ENCODE results near the gene MYBPC3.
"Not testable (repeated sequence)": the region's sequence is repeated elsewhere in the genome, so short reads cannot be mapped to it uniquely, and the experiment has no call there.

The MYBPC3 gene

GRCh38 chr11:47336595-47336994 is 15.9 kb downstream of the MYBPC3 start:
- no peak for DNase-seq

DNA sequence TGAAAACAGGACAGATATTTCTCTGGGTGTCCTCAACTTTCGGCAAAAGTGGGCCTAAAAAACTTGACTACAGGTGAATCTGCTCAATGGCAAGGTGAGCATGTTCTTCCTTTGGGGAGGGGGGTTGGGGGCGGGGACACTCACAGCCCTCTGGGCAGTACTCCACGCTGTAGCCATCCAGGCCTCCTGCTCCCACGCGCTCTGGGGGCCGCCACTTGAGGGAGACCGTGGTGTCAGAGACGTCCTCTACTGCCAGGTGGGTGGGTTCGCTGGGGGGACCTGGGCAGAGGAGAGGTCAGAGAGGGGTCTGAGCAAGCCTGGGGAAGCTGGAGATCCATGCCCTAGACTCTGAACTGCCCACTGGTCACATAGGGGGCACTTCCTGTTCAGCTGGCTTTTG is 16.8 kb downstream of the MYBPC3 start:
- no peak for DNase-seq

DNA sequence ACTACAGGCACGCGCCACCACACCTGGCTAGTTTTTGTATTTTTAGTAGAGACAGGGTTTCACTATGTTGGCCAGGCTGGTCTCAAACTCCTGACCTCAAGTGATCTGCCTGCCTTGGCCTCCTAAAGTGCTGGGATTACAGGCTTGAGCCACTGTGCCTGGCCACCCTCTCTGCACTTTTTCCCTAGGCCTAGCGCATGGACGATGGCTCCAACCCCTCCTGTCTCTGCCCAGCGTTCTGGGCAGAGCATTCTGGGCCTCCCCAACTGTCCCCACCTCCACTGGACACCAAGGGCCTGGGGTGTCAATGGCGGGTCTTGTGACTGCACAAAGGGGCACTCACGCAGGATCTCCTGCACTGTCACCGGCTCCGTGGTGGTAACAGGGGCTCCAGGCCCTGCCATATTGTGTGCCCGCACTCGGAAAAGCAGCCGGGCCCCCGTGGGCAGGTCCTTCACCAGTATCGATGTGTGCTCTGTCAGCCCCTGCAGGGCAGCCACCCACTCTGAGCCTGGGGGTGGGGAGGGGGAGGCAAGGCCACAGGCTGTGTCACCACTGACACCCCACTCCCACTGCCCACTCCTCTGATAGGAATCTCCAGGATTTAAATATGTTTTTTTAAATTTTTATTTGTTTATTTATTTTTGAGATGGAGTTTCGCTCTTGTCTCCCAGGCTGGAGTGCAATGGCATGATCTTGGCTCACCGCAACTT is 17.6 kb downstream of the MYBPC3 start:
- not testable (repeated sequence) for DNase-seq

GRCh38 chr11:47333886-47334443 is 18.5 kb downstream of the MYBPC3 start:
- no peak for DNase-seq

- no peak for DNase-seq
These were observed 19.0 kb downstream of the MYBPC3 start for GRCh38 chr11:47333526-47333845.

DNA sequence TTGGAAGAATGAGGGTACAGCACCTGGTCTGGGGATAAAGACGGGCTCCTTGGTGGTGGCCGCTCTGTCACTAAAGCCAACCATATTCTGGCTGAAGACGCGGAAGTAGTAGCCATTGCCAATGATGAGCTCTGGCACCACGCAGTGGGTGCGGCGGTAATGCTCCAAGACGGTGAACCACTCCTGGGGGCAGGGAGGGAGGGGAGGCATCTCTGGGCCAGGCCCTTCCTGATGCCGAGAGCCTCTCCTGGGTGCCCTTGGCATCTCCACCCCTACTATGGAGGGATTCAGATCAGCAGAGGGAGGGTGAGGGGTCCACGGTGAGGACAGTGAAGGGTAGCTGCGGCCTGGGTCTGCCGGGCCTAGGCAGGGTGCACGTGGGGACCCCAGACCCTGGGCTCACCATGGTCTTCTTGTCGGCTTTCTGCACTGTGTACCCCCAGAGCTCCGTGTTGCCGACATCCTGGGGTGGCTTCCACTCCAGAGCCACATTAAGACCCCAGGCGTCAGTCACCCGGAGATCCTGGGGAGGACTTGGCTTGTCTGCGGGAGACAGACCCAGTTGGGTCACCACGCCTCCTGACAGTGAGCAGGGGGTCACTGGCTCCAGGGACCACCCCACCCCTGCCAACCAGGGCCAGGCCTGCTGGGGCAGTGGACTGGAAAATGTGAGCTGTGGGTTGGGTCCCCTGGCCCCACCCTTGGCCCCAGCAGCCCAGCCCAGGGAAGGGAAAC is 19.5 kb downstream of the MYBPC3 start:
- DNase-seq: no peak

DNA sequence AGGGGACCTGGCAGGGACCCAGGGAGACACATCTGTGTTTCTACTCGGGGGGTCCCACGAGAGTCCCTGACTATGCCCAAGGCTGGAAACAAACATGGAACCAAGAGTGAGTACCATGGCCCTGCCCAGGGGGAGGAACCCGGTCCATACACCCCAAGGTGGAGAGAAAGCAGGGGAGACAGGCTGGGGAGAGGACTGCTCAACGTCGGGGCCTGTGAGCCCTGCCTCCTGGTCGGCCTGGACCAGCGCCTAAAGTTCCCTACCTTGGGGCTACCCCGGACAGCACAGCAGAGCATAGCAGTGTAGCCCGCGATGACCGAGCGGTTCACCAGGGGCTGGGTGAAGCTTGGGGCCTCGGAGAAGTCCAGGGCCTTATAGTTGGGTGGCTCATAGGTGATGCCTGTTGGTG is 20.2 kb downstream of the MYBPC3 start:
- no peak for DNase-seq

DNA sequence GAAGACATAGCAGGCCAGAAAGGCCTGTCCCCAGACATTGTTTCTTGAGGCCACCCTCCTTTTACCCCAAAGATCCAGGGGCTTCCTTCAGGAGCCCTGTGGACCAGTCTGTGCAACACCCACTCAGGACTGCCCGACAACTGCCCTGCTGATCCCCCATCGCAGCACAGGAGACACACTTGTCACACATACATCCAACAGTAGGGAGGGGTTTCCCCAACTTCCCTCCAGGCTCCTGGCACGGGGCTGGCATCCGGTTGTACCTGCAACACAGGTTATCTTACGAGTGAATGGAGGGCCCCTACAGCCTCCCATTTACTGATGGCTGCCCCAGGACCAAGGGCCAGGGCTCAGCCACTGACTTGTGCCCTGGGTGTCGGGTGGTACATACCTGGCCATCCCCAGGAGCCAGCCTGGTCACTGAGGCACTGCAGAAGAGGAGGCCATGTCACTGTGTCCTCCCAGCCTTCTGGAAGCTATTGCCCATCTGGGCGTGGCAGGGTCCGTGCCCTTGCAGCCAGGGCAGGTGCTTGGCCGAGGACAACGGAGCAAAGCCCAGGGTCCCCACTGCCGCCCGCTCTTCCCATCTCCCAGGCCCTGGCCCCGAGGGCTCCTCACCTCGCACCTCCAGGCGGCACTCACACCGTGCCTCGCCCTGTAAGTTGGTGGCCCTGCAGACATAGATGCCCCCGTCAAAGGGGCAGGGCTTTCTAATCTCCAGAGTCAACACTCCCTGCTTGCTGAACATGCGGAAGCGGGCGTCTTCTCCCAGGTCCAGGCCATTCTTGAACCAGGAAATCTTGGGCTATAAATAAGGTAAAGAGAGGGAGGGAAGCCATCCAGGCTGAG is 20.8 kb downstream of the MYBPC3 start:
- no peak for DNase-seq

DNA sequence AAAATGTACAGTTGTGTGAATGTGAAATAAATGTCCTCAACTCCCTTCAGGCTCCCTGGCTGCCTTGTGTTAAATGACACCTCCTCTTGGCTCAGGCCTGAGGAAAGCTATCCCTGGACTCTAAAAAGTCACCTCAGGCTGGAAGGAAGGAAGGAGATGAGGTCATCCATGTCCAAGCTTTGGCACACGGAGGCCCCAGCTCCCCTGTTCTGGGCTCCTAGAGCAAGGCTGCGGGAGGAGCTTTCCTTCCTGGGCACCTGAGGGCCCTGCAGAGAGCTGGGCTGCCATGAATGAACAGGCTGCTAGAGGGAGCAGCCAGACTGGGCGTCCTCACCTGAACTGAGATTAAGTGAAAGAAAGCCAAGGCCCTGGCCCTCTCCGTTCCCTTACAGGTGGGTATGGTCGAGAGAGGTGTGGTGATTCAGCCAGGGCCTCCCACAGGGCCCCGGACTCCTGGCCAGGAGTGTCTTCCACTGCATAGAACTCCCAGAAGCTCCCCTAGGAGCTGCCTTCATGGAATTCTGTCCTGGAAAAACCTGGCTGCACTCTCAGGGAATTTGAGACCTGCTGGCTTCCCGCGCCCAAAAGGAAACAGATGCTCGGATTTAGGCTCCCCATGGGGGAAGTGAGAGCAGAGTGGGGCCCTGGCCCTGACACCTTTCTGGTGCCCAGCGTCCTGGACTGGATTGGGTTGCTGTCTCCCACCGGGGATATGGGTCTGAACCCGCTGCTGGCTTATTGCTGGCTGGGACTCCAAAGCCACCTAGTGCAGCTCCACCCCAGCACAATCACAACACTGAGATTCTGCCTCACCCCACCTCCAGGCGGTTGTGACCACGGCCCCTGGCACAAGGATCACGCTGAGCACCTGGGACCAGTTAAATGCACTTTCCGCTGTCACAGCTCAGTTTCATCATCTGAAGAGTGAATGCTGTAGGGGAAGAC is 22.2 kb downstream of the MYBPC3 start:
- DNase-seq: no peak

GRCh38 chr11:47329431-47329986 is 23.0 kb downstream of the MYBPC3 start:
- no peak for DNase-seq

- no peak for DNase-seq
These were observed 23.8 kb downstream of the MYBPC3 start for GRCh38 chr11:47328449-47329390.

- no peak for DNase-seq
These were observed 24.6 kb downstream of the MYBPC3 start for GRCh38 chr11:47327949-47328348.

DNA sequence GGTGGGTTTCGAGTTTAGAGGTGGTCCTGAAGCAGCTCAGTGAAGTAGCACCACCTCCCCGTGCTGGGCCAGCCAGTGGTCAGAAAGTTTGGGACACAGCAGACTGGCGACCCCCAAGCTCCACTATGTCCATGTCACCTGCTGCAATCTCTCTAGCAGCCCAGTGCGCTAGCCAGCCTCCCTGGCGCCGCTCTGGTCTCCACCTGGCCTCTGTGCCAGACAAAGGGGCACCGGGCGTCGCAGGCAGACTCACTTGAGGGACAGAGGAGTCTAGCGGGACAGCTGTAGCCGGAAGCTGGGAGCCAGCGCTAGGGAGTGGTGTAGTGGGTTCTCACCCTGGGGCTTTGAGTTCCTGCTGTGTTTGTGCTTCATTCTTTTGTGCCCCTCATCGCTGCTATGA is 25.5 kb downstream of the MYBPC3 start:
- no peak for DNase-seq

GRCh38 chr11:47326198-47326597 is 26.3 kb downstream of the MYBPC3 start:
- no peak for DNase-seq

GRCh38 chr11:47325271-47326041 is 27.0 kb downstream of the MYBPC3 start:
- DNase-seq: no peak

GRCh38 chr11:47324520-47324919 is 28.0 kb downstream of the MYBPC3 start:
- DNase-seq: no peak

- DNase-seq: no peak
These were observed 34.3 kb downstream of the MYBPC3 start for GRCh38 chr11:47318166-47318565.

DNA sequence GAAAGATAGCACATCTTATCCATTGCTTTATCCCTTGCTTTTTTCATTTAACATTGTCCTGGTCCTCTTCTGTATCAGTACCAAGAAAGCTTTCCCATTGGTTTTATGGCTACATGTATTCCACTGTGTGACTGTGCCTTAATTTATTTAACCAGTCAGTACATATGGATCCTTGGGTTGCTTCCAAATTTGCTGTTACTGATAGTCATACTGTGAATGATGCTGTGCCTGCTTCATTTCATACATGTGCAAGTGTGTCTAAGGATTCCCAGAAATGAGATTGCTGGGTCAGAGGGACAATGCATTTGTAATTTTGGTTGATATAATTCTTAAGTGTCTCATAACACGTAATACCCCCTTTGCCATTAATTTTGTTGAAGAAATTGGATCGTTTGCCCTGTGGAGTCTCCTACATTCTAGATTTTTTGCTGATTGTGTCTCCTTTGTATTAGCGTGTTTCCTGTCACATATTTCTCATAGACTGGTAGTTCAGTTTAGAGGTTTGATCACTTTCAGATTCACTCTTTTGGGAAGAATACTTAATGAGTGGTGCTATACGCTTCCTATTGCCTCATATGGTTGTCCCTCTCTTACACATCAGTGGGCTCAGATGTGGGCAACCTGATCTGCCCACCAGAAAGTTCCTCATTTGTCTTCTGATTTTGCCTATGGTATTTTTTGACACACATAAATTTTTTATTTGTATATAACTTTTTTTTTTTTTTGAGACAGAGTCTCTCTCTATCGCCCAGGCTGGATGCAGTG is 35.3 kb downstream of the MYBPC3 start:
- no peak for DNase-seq

GRCh38 chr11:47316501-47316900 is 36.0 kb downstream of the MYBPC3 start:
- DNase-seq: not testable (repeated sequence)
